CD4-positive, alpha-beta T cell treated with Interleukin-17A for 1 hour (primary cell): ENCODE measurements around the gene CDR2.
A peak's percentile ranks its signal among the peaks of the same experiment; 100 is the strongest.
"Not testable (repeated sequence)": the region's sequence is repeated elsewhere in the genome, so short reads cannot be mapped to it uniquely, and the experiment has no call there.

ENCODE experiments used
- DNase-seq: peaks from one replicate; pipeline ENCODE4 v3.0.0-alpha.2; 2020

The CDR2 gene

GRCh38 chr16:22375117-22375962, 921 bp upstream of the CDR2 start:
- DNase-seq = no peak

GRCh38 chr16:22373662-22374310, 633 bp downstream of the CDR2 start:
- DNase-seq = peak; percentile 36

- DNase-seq = peak; percentile 18
Observed at GRCh38 chr16:22372882-22373661, 1.3 kb downstream of the CDR2 start.

GRCh38 chr16:22370038-22370820, 4.2 kb downstream of the CDR2 start:
- no peak for DNase-seq

- DNase-seq = peak; percentile 61
Observed at GRCh38 chr16:22369221-22369811, 5.1 kb downstream of the CDR2 start.

GRCh38 chr16:22368200-22368826, 6.1 kb downstream of the CDR2 start:
- not testable (repeated sequence) for DNase-seq

- no peak for DNase-seq
Observed at GRCh38 chr16:22366889-22367288, 7.5 kb downstream of the CDR2 start.

GRCh38 chr16:22366371-22366770, 8.0 kb downstream of the CDR2 start:
- DNase-seq = no peak

- DNase-seq = no peak
Observed at GRCh38 chr16:22364241-22364640, 10.2 kb downstream of the CDR2 start.

GRCh38 chr16:22360963-22361659, 13.3 kb downstream of the CDR2 start:
- no peak for DNase-seq

- no peak for DNase-seq
Observed at GRCh38 chr16:22359679-22360078, 14.7 kb downstream of the CDR2 start.

GRCh38 chr16:22358000-22358399, 16.4 kb downstream of the CDR2 start:
- DNase-seq = peak; percentile 68

- DNase-seq = peak; percentile 59
Observed at GRCh38 chr16:22357635-22357971, 16.8 kb downstream of the CDR2 start.

GRCh38 chr16:22356930-22357634, 17.3 kb downstream of the CDR2 start:
- DNase-seq = no peak

GRCh38 chr16:22355487-22355908, 18.9 kb downstream of the CDR2 start:
- peak; percentile 46 for DNase-seq

- no peak for DNase-seq
Observed at GRCh38 chr16:22353933-22354541, 20.4 kb downstream of the CDR2 start.

GRCh38 chr16:22353191-22353919, 21.1 kb downstream of the CDR2 start:
- DNase-seq = peak; percentile 45

GRCh38 chr16:22352723-22353122, 21.7 kb downstream of the CDR2 start:
- no peak for DNase-seq

GRCh38 chr16:22352140-22352539, 22.3 kb downstream of the CDR2 start:
- no peak for DNase-seq
